ENCODE data around the gene EEF1G. TPM values are rescaled to one million over a fixed set of nuclear protein-coding genes. Genes with fewer than 3 reads are reported as not detected.
A peak's percentile ranks its signal among the peaks of the same experiment; 100 is the strongest.

Gene EEF1G
- total and polyA plus RNA-seq, 9 of the 15 experiments (the other 6 are each of a cell fraction or from before 2014, with no cell fraction given): 985 to 2,349 (median 2,035) TPM

DNA sequence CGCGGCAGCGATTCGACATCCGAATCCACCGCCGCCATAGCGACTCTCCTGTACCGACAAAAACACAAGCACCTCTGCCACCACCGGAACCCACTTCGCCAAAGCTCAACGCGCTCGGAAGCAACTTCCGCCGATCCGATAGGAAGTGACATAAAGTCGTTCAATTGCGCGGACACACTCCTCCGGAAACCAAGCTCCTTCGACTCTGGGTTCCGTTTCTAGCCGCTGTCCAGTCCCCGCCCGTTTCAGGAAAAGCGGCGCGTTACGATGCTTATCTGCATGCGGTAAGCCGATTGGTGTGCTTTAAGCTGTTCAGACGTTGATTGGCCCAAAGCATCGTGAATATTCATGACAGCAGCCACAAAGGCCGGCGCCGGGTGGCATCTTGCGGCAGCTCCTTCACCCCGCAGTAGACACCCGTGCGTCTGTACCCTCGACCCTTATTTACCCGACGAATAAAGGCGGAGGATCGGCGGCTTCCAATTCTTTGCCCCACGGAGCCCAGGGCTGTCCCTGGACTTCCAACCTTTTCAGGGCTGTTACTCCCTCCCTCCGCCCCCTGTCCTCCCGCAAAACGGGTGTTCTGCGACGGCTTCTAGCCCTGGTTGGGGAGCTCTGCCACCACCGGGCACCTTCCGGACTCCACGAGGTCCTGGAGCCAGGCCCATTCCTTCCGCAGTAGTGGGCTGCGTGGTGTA, 17.9 kb upstream of the EEF1G start, which contains the start of gene TUT1 (continued):
- TF ChIP-seq, protein P1, sequence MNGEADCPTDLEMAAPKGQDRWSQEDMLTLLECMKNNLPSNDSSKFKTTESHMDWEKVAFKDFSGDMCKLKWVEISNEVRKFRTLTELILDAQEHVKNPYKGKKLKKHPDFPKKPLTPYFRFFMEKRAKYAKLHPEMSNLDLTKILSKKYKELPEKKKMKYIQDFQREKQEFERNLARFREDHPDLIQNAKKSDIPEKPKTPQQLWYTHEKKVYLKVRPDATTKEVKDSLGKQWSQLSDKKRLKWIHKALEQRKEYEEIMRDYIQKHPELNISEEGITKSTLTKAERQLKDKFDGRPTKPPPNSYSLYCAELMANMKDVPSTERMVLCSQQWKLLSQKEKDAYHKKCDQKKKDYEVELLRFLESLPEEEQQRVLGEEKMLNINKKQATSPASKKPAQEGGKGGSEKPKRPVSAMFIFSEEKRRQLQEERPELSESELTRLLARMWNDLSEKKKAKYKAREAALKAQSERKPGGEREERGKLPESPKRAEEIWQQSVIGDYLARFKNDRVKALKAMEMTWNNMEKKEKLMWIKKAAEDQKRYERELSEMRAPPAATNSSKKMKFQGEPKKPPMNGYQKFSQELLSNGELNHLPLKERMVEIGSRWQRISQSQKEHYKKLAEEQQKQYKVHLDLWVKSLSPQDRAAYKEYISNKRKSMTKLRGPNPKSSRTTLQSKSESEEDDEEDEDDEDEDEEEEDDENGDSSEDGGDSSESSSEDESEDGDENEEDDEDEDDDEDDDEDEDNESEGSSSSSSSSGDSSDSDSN (IDR thresholded peaks at IDR 0.05; ENCODE audit: borderline replicate concordance in 1 of 2, low read depth in 2 of 2, low read length in 2 of 2): 0 out of 4 replicates have a peak, but pooled peaks of 1 of the 2 experiments have one; percentile 47
- TF ChIP-seq ZFPM2 (CRISPR knock-in tag; IDR thresholded peaks at IDR 0.05): no peak
- TF ChIP-seq RFX7 (CRISPR knock-in tag; IDR thresholded peaks at IDR 0.05): no peak
- TF ChIP-seq CHD1 (IDR thresholded peaks at IDR 0.05; ENCODE audit: low read length): peak; percentile 6
- TF ChIP-seq FOXA1 (IDR thresholded peaks at IDR 0.05; ENCODE audit: borderline replicate concordance): no peak
- no peak for TF ChIP-seq ARHGAP35 (IDR thresholded peaks at IDR 0.05; ENCODE audit: partially characterized antibody)
- peak; percentile 53; the same call in 1 of the 2 replicates for TF ChIP-seq SPI1 (IDR thresholded peaks at IDR 0.05; ENCODE audit: borderline replicate concordance, low read depth, low read length)
- TF ChIP-seq ZNF431 (CRISPR knock-in tag; IDR thresholded peaks at IDR 0.05): no peak; the same call in 1 of the 2 replicates
- TF ChIP-seq, protein P2, sequence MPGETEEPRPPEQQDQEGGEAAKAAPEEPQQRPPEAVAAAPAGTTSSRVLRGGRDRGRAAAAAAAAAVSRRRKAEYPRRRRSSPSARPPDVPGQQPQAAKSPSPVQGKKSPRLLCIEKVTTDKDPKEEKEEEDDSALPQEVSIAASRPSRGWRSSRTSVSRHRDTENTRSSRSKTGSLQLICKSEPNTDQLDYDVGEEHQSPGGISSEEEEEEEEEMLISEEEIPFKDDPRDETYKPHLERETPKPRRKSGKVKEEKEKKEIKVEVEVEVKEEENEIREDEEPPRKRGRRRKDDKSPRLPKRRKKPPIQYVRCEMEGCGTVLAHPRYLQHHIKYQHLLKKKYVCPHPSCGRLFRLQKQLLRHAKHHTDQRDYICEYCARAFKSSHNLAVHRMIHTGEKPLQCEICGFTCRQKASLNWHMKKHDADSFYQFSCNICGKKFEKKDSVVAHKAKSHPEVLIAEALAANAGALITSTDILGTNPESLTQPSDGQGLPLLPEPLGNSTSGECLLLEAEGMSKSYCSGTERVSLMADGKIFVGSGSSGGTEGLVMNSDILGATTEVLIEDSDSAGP (CRISPR knock-in tag; IDR thresholded peaks at IDR 0.05): no peak
- TF ChIP-seq, protein P3, sequence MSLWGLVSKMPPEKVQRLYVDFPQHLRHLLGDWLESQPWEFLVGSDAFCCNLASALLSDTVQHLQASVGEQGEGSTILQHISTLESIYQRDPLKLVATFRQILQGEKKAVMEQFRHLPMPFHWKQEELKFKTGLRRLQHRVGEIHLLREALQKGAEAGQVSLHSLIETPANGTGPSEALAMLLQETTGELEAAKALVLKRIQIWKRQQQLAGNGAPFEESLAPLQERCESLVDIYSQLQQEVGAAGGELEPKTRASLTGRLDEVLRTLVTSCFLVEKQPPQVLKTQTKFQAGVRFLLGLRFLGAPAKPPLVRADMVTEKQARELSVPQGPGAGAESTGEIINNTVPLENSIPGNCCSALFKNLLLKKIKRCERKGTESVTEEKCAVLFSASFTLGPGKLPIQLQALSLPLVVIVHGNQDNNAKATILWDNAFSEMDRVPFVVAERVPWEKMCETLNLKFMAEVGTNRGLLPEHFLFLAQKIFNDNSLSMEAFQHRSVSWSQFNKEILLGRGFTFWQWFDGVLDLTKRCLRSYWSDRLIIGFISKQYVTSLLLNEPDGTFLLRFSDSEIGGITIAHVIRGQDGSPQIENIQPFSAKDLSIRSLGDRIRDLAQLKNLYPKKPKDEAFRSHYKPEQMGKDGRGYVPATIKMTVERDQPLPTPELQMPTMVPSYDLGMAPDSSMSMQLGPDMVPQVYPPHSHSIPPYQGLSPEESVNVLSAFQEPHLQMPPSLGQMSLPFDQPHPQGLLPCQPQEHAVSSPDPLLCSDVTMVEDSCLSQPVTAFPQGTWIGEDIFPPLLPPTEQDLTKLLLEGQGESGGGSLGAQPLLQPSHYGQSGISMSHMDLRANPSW (CRISPR knock-in tag; IDR thresholded peaks at IDR 0.05): no peak
- peak; percentile 100 for TF ChIP-seq NCOA1 (IDR thresholded peaks at IDR 0.05; ENCODE audit: low read depth)
- TF ChIP-seq HDGF (IDR thresholded peaks at IDR 0.05): no peak
- TF ChIP-seq ZKSCAN3 (CRISPR knock-in tag; IDR thresholded peaks at IDR 0.05): no peak
- TF ChIP-seq, protein P4, sequence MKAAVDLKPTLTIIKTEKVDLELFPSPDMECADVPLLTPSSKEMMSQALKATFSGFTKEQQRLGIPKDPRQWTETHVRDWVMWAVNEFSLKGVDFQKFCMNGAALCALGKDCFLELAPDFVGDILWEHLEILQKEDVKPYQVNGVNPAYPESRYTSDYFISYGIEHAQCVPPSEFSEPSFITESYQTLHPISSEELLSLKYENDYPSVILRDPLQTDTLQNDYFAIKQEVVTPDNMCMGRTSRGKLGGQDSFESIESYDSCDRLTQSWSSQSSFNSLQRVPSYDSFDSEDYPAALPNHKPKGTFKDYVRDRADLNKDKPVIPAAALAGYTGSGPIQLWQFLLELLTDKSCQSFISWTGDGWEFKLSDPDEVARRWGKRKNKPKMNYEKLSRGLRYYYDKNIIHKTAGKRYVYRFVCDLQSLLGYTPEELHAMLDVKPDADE (conservative IDR thresholded peaks at IDR 0.05; ENCODE audit: control insufficient read depth, low read depth, low read length): peak; percentile 59
- TF ChIP-seq, protein P5, sequence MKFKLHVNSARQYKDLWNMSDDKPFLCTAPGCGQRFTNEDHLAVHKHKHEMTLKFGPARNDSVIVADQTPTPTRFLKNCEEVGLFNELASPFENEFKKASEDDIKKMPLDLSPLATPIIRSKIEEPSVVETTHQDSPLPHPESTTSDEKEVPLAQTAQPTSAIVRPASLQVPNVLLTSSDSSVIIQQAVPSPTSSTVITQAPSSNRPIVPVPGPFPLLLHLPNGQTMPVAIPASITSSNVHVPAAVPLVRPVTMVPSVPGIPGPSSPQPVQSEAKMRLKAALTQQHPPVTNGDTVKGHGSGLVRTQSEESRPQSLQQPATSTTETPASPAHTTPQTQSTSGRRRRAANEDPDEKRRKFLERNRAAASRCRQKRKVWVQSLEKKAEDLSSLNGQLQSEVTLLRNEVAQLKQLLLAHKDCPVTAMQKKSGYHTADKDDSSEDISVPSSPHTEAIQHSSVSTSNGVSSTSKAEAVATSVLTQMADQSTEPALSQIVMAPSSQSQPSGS (CRISPR knock-in tag; IDR thresholded peaks at IDR 0.05): no peak
- TF ChIP-seq, protein P6, sequence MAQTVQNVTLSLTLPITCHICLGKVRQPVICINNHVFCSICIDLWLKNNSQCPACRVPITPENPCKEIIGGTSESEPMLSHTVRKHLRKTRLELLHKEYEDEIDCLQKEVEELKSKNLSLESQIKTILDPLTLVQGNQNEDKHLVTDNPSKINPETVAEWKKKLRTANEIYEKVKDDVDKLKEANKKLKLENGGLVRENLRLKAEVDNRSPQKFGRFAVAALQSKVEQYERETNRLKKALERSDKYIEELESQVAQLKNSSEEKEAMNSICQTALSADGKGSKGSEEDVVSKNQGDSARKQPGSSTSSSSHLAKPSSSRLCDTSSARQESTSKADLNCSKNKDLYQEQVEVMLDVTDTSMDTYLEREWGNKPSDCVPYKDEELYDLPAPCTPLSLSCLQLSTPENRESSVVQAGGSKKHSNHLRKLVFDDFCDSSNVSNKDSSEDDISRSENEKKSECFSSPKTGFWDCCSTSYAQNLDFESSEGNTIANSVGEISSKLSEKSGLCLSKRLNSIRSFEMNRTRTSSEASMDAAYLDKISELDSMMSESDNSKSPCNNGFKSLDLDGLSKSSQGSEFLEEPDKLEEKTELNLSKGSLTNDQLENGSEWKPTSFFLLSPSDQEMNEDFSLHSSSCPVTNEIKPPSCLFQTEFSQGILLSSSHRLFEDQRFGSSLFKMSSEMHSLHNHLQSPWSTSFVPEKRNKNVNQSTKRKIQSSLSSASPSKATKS (CRISPR knock-in tag; IDR thresholded peaks at IDR 0.05): no peak

Data from K562 (cell line).